ENCODE measurements around the gene ACO2. TPM values are rescaled to one million over a fixed set of nuclear protein-coding genes. Genes with fewer than 3 reads are reported as not detected.

Gene ACO2
- total and polyA plus RNA-seq, 2 of the 13 experiments (the other 11 are each of a cell fraction or from before 2014, with no cell fraction given) = 19.2 to 45.6 TPM

DNA sequence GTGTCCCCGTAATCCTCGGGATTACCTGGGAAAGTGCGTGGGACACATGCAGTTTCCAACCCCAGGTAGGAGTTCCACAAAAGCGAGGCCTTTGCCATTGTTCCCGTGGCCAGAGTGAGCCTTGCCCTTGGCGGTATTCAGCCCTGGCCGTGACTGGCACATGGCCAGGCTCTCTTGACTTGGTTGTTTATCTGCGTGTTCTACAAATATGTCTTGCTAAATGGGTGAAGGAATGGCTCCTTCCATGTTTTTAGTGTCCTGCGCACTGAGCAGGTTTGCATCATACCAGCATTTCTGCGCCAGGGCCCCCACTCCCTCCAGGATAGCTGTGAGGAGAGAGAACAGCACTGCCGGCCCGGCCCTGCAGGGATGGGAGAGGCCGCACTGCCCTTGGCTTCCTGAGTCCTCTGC lies 55.3 kb downstream of the ACO2 start:
- Histone ChIP-seq H3K4me2 (ENCODE audit: low read depth, low read length) (no peak overlapping the region), H3K27ac (ENCODE audit: extremely low read length, insufficient read depth, low read length) (no peak overlapping the region), H3K4me1 (ENCODE audit: insufficient read depth, low read length) (peaks cover 51% of the 10 kb centered on the region), H3K9ac (ENCODE audit: insufficient read depth, low read depth, low read length) (peak overlapping the region; percentile 6; the same call in 1 of the 2 replicates), H3K4me3 (replicated peaks in 1 of 3; ENCODE audit: insufficient read depth in 1 of 3, low read depth in 2 of 3, low read length in 3 of 3) (no peak overlapping the region), H3K9me3 (ENCODE audit: low read length) (no peaks in the 10 kb centered on the region), H2AFZ (ENCODE audit: low read length) (no peak overlapping the region), H3K79me2 (ENCODE audit: insufficient read depth, low read length) (no peaks in the 10 kb centered on the region), H4K20me1 (ENCODE audit: insufficient read depth, low read length) (0 out of 2 replicates have a peak, but pooled peaks cover 4% of the 10 kb centered on the region), H3K27me3 (ENCODE audit: control insufficient read depth in 1 of 2, insufficient read depth in 2 of 2, low read length in 2 of 2) (no peaks in the 10 kb centered on the region), H3K36me3 (replicated peaks in 1 of 2; ENCODE audit: control insufficient read depth in 1 of 2, insufficient read depth in 2 of 2, low read length in 2 of 2) (peaks cover 18 to 51% of the 10 kb centered on the region in 2 experiments)
- 83% methylated on average over 8 of the region's 13 CpGs for WGBS (ENCODE audit: low lambda C conversion rate)
- intact Hi-C loops (cut with micrococcal nuclease; ENCODE audit: unreplicated experiment) = no loop called here
- TF ChIP-seq ZNF496 (CRISPR knock-in tag; IDR thresholded peaks at IDR 0.05; ENCODE audit: insufficient replicate concordance) (no peak), SSRP1 (CRISPR knock-in tag; IDR thresholded peaks at IDR 0.05) (0 out of 2 replicates have a peak, but pooled peaks have one; percentile 15), ZNF34 (CRISPR knock-in tag; IDR thresholded peaks at IDR 0.05; ENCODE audit: borderline replicate concordance) (no peak), RBM22 (optimal IDR thresholded peaks at IDR 0.05; ENCODE audit: low read length) (peak; percentile 7), RBM39 (IDR thresholded peaks at IDR 0.05; ENCODE audit: low read depth, low read length, poor library complexity, severe bottlenecking) (no peak), GABPB1 (CRISPR knock-in tag; IDR thresholded peaks at IDR 0.05) (no peak), ZNF737 (CRISPR knock-in tag; IDR thresholded peaks at IDR 0.05; ENCODE audit: borderline replicate concordance) (no peak), MTA1 (CRISPR knock-in tag; IDR thresholded peaks at IDR 0.05; ENCODE audit: borderline replicate concordance) (0 out of 2 replicates have a peak, but pooled peaks have one; percentile 9), SOX5 (CRISPR knock-in tag; IDR thresholded peaks at IDR 0.05; ENCODE audit: borderline replicate concordance) (no peak), MAZ (IDR thresholded peaks at IDR 0.05; ENCODE audit: borderline replicate concordance, low read depth, low read length) (no peak), MAZ (CRISPR knock-in tag; IDR thresholded peaks at IDR 0.05; ENCODE audit: low read depth) (no peak), ZNF296 (CRISPR knock-in tag; conservative IDR thresholded peaks at IDR 0.05) (no peak)
- TF ChIP-seq, protein P1, sequence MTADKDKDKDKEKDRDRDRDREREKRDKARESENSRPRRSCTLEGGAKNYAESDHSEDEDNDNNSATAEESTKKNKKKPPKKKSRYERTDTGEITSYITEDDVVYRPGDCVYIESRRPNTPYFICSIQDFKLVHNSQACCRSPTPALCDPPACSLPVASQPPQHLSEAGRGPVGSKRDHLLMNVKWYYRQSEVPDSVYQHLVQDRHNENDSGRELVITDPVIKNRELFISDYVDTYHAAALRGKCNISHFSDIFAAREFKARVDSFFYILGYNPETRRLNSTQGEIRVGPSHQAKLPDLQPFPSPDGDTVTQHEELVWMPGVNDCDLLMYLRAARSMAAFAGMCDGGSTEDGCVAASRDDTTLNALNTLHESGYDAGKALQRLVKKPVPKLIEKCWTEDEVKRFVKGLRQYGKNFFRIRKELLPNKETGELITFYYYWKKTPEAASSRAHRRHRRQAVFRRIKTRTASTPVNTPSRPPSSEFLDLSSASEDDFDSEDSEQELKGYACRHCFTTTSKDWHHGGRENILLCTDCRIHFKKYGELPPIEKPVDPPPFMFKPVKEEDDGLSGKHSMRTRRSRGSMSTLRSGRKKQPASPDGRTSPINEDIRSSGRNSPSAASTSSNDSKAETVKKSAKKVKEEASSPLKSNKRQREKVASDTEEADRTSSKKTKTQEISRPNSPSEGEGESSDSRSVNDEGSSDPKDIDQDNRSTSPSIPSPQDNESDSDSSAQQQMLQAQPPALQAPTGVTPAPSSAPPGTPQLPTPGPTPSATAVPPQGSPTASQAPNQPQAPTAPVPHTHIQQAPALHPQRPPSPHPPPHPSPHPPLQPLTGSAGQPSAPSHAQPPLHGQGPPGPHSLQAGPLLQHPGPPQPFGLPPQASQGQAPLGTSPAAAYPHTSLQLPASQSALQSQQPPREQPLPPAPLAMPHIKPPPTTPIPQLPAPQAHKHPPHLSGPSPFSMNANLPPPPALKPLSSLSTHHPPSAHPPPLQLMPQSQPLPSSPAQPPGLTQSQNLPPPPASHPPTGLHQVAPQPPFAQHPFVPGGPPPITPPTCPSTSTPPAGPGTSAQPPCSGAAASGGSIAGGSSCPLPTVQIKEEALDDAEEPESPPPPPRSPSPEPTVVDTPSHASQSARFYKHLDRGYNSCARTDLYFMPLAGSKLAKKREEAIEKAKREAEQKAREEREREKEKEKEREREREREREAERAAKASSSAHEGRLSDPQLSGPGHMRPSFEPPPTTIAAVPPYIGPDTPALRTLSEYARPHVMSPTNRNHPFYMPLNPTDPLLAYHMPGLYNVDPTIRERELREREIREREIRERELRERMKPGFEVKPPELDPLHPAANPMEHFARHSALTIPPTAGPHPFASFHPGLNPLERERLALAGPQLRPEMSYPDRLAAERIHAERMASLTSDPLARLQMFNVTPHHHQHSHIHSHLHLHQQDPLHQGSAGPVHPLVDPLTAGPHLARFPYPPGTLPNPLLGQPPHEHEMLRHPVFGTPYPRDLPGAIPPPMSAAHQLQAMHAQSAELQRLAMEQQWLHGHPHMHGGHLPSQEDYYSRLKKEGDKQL (CRISPR knock-in tag; IDR thresholded peaks at IDR 0.05; ENCODE audit: low read depth) = no peak
- TF ChIP-seq, protein P2, sequence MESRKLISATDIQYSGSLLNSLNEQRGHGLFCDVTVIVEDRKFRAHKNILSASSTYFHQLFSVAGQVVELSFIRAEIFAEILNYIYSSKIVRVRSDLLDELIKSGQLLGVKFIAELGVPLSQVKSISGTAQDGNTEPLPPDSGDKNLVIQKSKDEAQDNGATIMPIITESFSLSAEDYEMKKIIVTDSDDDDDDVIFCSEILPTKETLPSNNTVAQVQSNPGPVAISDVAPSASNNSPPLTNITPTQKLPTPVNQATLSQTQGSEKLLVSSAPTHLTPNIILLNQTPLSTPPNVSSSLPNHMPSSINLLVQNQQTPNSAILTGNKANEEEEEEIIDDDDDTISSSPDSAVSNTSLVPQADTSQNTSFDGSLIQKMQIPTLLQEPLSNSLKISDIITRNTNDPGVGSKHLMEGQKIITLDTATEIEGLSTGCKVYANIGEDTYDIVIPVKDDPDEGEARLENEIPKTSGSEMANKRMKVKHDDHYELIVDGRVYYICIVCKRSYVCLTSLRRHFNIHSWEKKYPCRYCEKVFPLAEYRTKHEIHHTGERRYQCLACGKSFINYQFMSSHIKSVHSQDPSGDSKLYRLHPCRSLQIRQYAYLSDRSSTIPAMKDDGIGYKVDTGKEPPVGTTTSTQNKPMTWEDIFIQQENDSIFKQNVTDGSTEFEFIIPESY (CRISPR knock-in tag; IDR thresholded peaks at IDR 0.05) = peak; percentile 88
- TF ChIP-seq, protein P3, sequence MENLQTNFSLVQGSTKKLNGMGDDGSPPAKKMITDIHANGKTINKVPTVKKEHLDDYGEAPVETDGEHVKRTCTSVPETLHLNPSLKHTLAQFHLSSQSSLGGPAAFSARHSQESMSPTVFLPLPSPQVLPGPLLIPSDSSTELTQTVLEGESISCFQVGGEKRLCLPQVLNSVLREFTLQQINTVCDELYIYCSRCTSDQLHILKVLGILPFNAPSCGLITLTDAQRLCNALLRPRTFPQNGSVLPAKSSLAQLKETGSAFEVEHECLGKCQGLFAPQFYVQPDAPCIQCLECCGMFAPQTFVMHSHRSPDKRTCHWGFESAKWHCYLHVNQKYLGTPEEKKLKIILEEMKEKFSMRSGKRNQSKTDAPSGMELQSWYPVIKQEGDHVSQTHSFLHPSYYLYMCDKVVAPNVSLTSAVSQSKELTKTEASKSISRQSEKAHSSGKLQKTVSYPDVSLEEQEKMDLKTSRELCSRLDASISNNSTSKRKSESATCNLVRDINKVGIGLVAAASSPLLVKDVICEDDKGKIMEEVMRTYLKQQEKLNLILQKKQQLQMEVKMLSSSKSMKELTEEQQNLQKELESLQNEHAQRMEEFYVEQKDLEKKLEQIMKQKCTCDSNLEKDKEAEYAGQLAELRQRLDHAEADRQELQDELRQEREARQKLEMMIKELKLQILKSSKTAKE (CRISPR knock-in tag; IDR thresholded peaks at IDR 0.05; ENCODE audit: borderline replicate concordance) = no peak
- in situ Hi-C loops (cut with HindIII; ENCODE audit: extremely low pct_ligation_motif_present, low pct_unique_long_range_greater_than_20kb) = no loop called here
- no peak for DNase-seq (ENCODE audit: low spot score)
- FAIRE-seq = no peak
- ChIA-PET CTCF (ENCODE audit: low intra/inter-chr PET ratio, low total read pairs) (no interaction called here), POLR2A (interaction anchor here (0.7 kb wide), 1 partner anchor 122 kb away, joined by 3 read pairs; no protein-coding TSS in a partner anchor)
- BruUV-seq (replicated peaks) = no TSS peak
- ATAC-seq = no peak

All from HepG2 (cell line).